Panc1 (cell line): ENCODE data around the gene INPP4A.

Experiments used
- CTCF ChIP-seq: fragments of 450-650 bp; IDR thresholded peaks from 2 replicates; pipeline ENCODE4 v1.5.1; 2017; ENCODE audit warnings: mild to moderate bottlenecking
- POLR2AphosphoS5 ChIP-seq: IDR thresholded peaks from 2 replicates; pipeline ENCODE4 v1.6.1; 2012; ENCODE audit warnings: mild to moderate bottlenecking, low read depth, low read length, moderate library complexity
- REST ChIP-seq, 2 experiments: IDR thresholded peaks; 2 replicates each; pipeline ENCODE4 v1.6.1; 2011 to 2012; ENCODE audit warnings: low read depth in 2 of 2, control low read depth in 1 of 2, low read length in 1 of 2, mild to moderate bottlenecking in 1 of 2, moderate library complexity in 1 of 2; ENCODE audit not compliant: insufficient read depth in 1 of 2
- SIN3A ChIP-seq: IDR thresholded peaks from 2 replicates; pipeline ENCODE4 v1.6.1; 2012; ENCODE audit warnings: low read depth, mild to moderate bottlenecking, low read length, moderate library complexity, borderline replicate concordance; ENCODE audit not compliant: insufficient read depth

- no peak for TF ChIP-seq CTCF
- TF ChIP-seq POLR2AphosphoS5, result no peak
- TF ChIP-seq SIN3A, result no peak
- TF ChIP-seq REST (IDR thresholded peaks at IDR 0.05; ENCODE audit: insufficient read depth in 1 of 2, low read depth in 2 of 2, low read length in 1 of 2), result no peak
Measured at GRCh38 chr2:98445177-98445682, 572 bp downstream of the INPP4A start.
